K562 (cell line): ENCODE results near the gene TRMT112. TPM values are rescaled to one million over a fixed set of nuclear protein-coding genes. Genes with fewer than 3 reads are reported as not detected.

Experiments used
- CHAMP1 ChIP-seq: fragments of 450-650 bp; IDR thresholded peaks from 2 replicates; pipeline ENCODE4 v1.6.1; 2016; ENCODE audit warnings: mild to moderate bottlenecking
- CREB5 ChIP-seq: fragments of 250-450 bp; sonication (Bioruptor Pico); IDR thresholded peaks from 2 replicates; pipeline ENCODE4 v1.5.0; 2020; ENCODE audit warnings: mild to moderate bottlenecking
- ETV5 ChIP-seq: sonication (generic); formaldehyde crosslinking; IDR thresholded peaks from 2 replicates; pipeline ENCODE4 v1.4.0; 2020; ENCODE audit warnings: low read depth, mild to moderate bottlenecking, missing genetic modification reagents
- HNRNPLL ChIP-seq: fragments of 200-400 bp; formaldehyde crosslinking; IDR thresholded peaks from 2 replicates; pipeline ENCODE4 v1.6.1; 2017; ENCODE audit warnings: low read length, low read depth, mild to moderate bottlenecking; ENCODE audit not compliant: poor library complexity, severe bottlenecking
- MAZ ChIP-seq, 2 experiments: fragments of 450-650 bp in 1 of 2; sonication (generic) in 1 of 2; formaldehyde crosslinking; IDR thresholded peaks in 1 of 2; conservative IDR thresholded peaks in 1 of 2; 2 replicates each; pipeline versions ENCODE4 v1.4.0 to v1.5.0; 2020; ENCODE audit warnings: mild to moderate bottlenecking in 1 of 2, missing genetic modification reagents in 1 of 2
- MIER1 ChIP-seq: fragments of 450-650 bp; IDR thresholded peaks from 2 replicates; pipeline ENCODE4 v1.6.1; 2016; ENCODE audit warnings: antibody characterized with exemption, mild to moderate bottlenecking, low read depth
- NFE2 ChIP-seq: IDR thresholded peaks from 2 replicates; pipeline ENCODE4 v1.6.1; 2014; ENCODE audit warnings: antibody characterized with exemption, low read depth
- NR1H2 ChIP-seq: sonication (generic); formaldehyde crosslinking; IDR thresholded peaks from 2 replicates; pipeline ENCODE4 v1.4.0; 2020; ENCODE audit warnings: mild to moderate bottlenecking, missing genetic modification reagents
- RBM22 ChIP-seq: fragments of 200-400 bp; formaldehyde crosslinking; IDR thresholded peaks from 2 replicates; pipeline ENCODE4 v1.6.1; 2018; ENCODE audit warnings: low read length, low read depth; ENCODE audit not compliant: poor library complexity, severe bottlenecking
- RCOR1 ChIP-seq, 2 experiments: IDR thresholded peaks; 2 replicates each; pipeline ENCODE4 v1.6.1; 2012; ENCODE audit warnings: low read depth in 2 of 2, low read length in 2 of 2, borderline replicate concordance in 1 of 2, improper control_type of control experiment in 1 of 2
- SMAD2 ChIP-seq: fragments of 150-350 bp; IDR thresholded peaks from 2 replicates; pipeline ENCODE4 v1.6.1; 2014; ENCODE audit warnings: low read depth, mild to moderate bottlenecking, low read length
- SNAPC5 ChIP-seq: fragments of 250-450 bp; sonication (Bioruptor Pico); IDR thresholded peaks from 2 replicates; pipeline ENCODE4 v1.8.0; 2021; ENCODE audit warnings: moderate library complexity, mild to moderate bottlenecking, inconsistent platforms
- STAT6 ChIP-seq: sonication (generic); formaldehyde crosslinking; IDR thresholded peaks from 2 replicates; pipeline ENCODE4 v1.8.1; 2023; ENCODE audit warnings: mild to moderate bottlenecking, missing genetic modification reagents
- VEZF1 ChIP-seq: fragments of 200-800 bp; sonication (Bioruptor generic); IDR thresholded peaks from 2 replicates; pipeline ENCODE4 v1.6.1; 2017; ENCODE audit warnings: missing genetic modification characterization, missing compliant biosample characterization
- ZBTB1 ChIP-seq: sonication (generic); formaldehyde crosslinking; IDR thresholded peaks from 2 replicates; pipeline ENCODE4 v1.8.1; 2023; ENCODE audit warnings: missing genetic modification reagents, low read depth, mild to moderate bottlenecking, borderline replicate concordance
- ZC3H11A ChIP-seq: IDR thresholded peaks from 2 replicates; pipeline ENCODE4 v1.6.1; 2012; ENCODE audit warnings: low read depth, low read length, improper control_type of control experiment
- ZNF384 ChIP-seq: IDR thresholded peaks from 2 replicates; pipeline ENCODE4 v1.6.1; 2012; ENCODE audit warnings: low read depth, low read length, improper control_type of control experiment
- ZNF707 ChIP-seq: fragments of 250-450 bp; sonication (Bioruptor Pico); conservative IDR thresholded peaks from 2 replicates; pipeline ENCODE4 v1.8.0; 2022; ENCODE audit warnings: inconsistent platforms, mild to moderate bottlenecking, moderate library complexity
- polyA plus RNA-seq, 8 experiments: library from polyadenylated mRNA; depleted of rRNA in 4 of 8; stranded (reverse) in 5 of 8; unstranded in 3 of 8; fragments of >200 nt; fragmentation: Nextera tagmentation in 2 of 8; fragmentation: Illumina TruSeq in 1 of 8; extraction: Ambion mirVana in 2 of 8; extraction: Trizol in 1 of 8; gene quantifications; 2 replicates each; pipeline versions ENCODE4 v1.2.1 to v1.2.3, GENCODE V29; 2011 to 2014; ENCODE audit warnings: inconsistent platforms in 1 of 8, missing spikeins in 1 of 8
- total RNA-seq, 7 experiments: library from RNA; depleted of rRNA in 6 of 7; stranded (reverse); fragments of >200 nt in 6 of 7; fragmentation: Illumina TruSeq in 2 of 7; extraction: Trizol in 2 of 7; gene quantifications; 2 replicates each; pipeline versions ENCODE4 v1.2.1 to v1.2.3, GENCODE V29; 2011 to 2021; ENCODE audit warnings: low replicate concordance in 1 of 7

TRMT112 gene
- total and polyA plus RNA-seq, 9 of the 15 experiments (the other 6 are each of a cell fraction or from before 2014, with no cell fraction given) = 162 to 444 (median 300) TPM

GRCh38 chr11:64341851-64342791 lies 24.8 kb upstream of the TRMT112 start (continued):
- TF ChIP-seq RCOR1 (IDR thresholded peaks at IDR 0.05; ENCODE audit: borderline replicate concordance in 1 of 2, low read depth in 2 of 2, low read length in 2 of 2) (peak in 1 of 2 experiments; percentile 52; a peak in 1 of 4 replicates), ETV5 (CRISPR knock-in tag) (no peak), NFE2 (no peak), CREB5 (CRISPR knock-in tag) (no peak), MIER1 (no peak), ZC3H11A (no peak), MAZ (CRISPR knock-in tag; conservative IDR thresholded peaks at IDR 0.05 in 1 of 2, IDR thresholded peaks at IDR 0.05 in 1 of 2) (peak; percentile 75 to 87), ZNF707 (no peak), SNAPC5 (no peak), ZNF384 (peak; percentile 30; the same call in 1 of the 2 replicates), SMAD2 (no peak), NR1H2 (CRISPR knock-in tag) (no peak), ZBTB1 (CRISPR knock-in tag) (no peak), STAT6 (CRISPR knock-in tag) (0 out of 2 replicates have a peak, but pooled peaks have one; percentile 28), CHAMP1 (no peak), HNRNPLL (no peak), RBM22 (no peak), VEZF1 (CRISPR knock-in tag) (peak; percentile 77)
